Lower leg skin (tissue), 4 donors: ENCODE data around the gene RASL12. TPM values are rescaled to one million over a fixed set of nuclear protein-coding genes. Genes with fewer than 3 reads are reported as not detected.
A peak's percentile ranks its signal among the peaks of the same experiment; 100 is the strongest.
"Not testable (repeated sequence)": the region's sequence is repeated elsewhere in the genome, so short reads cannot be mapped to it uniquely, and the experiment has no call there.

Experiments used
- DNase-seq, 2 donors: peaks; one replicate each; pipeline ENCODE4 v3.0.0-alpha.2; 2019; ENCODE audit warnings: low spot score in 2 of 2
- H3K4me3 ChIP-seq: fragments of 200-600 bp; sonication (generic); 2 replicates; pipeline ENCODE4 v1.5.1; 2017; ENCODE audit warnings: mild to moderate bottlenecking, low read depth; ENCODE audit not compliant: poor library complexity, severe bottlenecking
- POLR2A ChIP-seq, 2 donors: fragments of 450-650 bp; IDR thresholded peaks; one replicate each; pipeline ENCODE4 v1.6.1; 2016 to 2017; ENCODE audit warnings: antibody characterized with exemption in 2 of 2, mild to moderate bottlenecking in 1 of 2, moderate library complexity in 1 of 2
- WGBS, 2 donors: methylation state at CpG; one replicate each; pipeline ENCODE4 v1.1.5; 2018; 5-methylcytosine and 5-hydroxymethylcytosine counted together
- intact Hi-C: fragments of 100-400 bp; cut with DNase I; formaldehyde crosslinking; loops from one replicate; pipeline ENCODE4 v1.15.0; 2023; ENCODE audit warnings: low total_unique reads
- total RNA-seq, 4 donors: library from RNA; depleted of rRNA; stranded (reverse); fragments of >200 nt; gene quantifications; one replicate each; pipeline ENCODE4 v1.1.0, GENCODE V29; 2016
- TF ChIP-seq, protein P1 (sequence below), 3 donors: fragments of 450-650 bp; IDR thresholded peaks; one replicate each; pipeline ENCODE4 v1.5.1; 2016; ENCODE audit warnings: antibody characterized with exemption in 3 of 3, mild to moderate bottlenecking in 3 of 3, moderate library complexity in 2 of 3

The RASL12 gene
- total RNA-seq, 4 donors from 2014 or later: 1.7 to 18.9 (median 7.7) TPM

- no peak for DNase-seq
- intact Hi-C loops: no loop called here
- TF ChIP-seq, protein P1, sequence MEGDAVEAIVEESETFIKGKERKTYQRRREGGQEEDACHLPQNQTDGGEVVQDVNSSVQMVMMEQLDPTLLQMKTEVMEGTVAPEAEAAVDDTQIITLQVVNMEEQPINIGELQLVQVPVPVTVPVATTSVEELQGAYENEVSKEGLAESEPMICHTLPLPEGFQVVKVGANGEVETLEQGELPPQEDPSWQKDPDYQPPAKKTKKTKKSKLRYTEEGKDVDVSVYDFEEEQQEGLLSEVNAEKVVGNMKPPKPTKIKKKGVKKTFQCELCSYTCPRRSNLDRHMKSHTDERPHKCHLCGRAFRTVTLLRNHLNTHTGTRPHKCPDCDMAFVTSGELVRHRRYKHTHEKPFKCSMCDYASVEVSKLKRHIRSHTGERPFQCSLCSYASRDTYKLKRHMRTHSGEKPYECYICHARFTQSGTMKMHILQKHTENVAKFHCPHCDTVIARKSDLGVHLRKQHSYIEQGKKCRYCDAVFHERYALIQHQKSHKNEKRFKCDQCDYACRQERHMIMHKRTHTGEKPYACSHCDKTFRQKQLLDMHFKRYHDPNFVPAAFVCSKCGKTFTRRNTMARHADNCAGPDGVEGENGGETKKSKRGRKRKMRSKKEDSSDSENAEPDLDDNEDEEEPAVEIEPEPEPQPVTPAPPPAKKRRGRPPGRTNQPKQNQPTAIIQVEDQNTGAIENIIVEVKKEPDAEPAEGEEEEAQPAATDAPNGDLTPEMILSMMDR (IDR thresholded peaks at IDR 0.05): no peak
- TF ChIP-seq POLR2A (IDR thresholded peaks at IDR 0.05): no peak
- no peak overlapping the region for H3K4me3 ChIP-seq
- 59 to 62% methylated on average over 10 of the region's 10 CpGs for WGBS, 2 donors
Observed at GRCh38 chr15:65028338-65028737, 39.5 kb downstream of the RASL12 start.

- no peak for DNase-seq
- H3K4me3 ChIP-seq: no peak overlapping the region
- intact Hi-C loops: no loop called here
- 88 to 89% methylated on average over 1 of the region's 1 CpG for WGBS, 2 donors
- no peak for TF ChIP-seq POLR2A (IDR thresholded peaks at IDR 0.05)
- TF ChIP-seq, protein P1 (IDR thresholded peaks at IDR 0.05): no peak
Observed at GRCh38 chr15:65027593-65027992, 40.2 kb downstream of the RASL12 start.

DNA sequence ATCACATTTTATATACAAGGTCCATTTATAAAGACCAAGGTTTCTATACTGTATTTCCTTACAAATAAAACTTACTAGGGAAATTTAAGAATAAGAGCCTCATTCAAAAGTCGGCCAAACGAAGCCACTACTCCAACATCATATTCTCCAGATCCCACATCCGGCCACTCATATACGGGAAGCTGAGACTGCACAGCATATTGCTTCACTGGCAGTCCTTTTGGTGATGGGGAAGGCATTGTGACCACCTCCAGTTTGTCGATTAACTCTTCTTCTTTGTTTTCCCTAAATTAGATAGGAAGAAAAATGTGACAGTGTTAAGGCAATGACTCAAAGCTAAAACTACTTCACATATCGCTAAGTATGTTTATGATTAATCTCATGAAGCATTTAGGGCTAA lies 41.0 kb downstream of the RASL12 start:
- no peak overlapping the region for H3K4me3 ChIP-seq
- DNase-seq: peak in 1 of 2 donors; percentile 39
- TF ChIP-seq, protein P1 (IDR thresholded peaks at IDR 0.05): no peak
- TF ChIP-seq POLR2A (IDR thresholded peaks at IDR 0.05): no peak
- intact Hi-C loops: no loop called here
- 86 to 90% methylated on average over 6 of the region's 6 CpGs for whole genome bisulfite sequencing, 2 donors

DNA sequence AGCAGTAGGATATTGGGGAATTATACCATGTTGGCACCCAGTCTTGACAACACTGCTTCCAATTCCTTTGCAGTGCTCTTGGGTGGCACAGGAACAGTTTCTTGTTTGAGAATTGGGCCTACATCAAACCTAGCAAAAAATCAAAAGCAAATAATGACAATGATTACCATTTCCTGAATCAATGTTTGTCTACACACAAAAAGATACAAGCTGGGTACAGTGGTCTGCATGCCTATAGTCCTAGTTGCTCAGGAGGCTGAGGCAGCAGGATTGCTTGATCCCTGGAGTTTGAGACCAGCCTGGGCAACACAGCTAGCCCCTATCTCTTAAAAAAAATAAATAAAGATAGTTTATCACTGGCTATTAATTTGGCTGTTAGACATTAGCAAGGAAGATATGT lies 46.3 kb downstream of the RASL12 start:
- no peak overlapping the region for H3K4me3 ChIP-seq
- TF ChIP-seq POLR2A (IDR thresholded peaks at IDR 0.05): no peak
- TF ChIP-seq, protein P1 (IDR thresholded peaks at IDR 0.05): no peak
- DNase-seq: peak in 1 of 2 donors; percentile 4
- intact Hi-C loops: no loop called here

DNA sequence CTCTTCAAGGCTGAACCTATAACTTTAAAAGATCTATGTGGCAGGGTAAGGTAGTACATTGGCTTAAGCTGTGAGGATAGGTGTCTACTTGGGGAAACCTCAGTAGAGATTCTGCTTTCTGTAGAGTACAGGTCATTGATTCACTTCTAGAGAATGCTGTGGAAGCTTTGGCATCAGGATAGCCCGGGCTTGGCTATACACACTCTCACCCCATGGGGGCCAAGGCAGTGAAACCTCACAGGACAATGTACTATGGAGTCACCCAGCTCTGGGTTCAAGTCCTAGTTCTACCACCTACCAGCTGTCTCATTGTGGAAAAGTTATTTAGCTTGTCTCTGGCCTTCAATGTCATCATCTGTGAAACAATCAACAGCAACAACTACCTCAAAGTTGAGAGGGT lies 47.4 kb downstream of the RASL12 start:
- 74 to 93% methylated on average over 1 of the region's 1 CpG for WGBS, 2 donors
- intact Hi-C loops: no loop called here
- DNase-seq: no peak
- H3K4me3 ChIP-seq: no peak overlapping the region
- TF ChIP-seq POLR2A (IDR thresholded peaks at IDR 0.05): no peak
- TF ChIP-seq, protein P1 (IDR thresholded peaks at IDR 0.05): no peak

DNA sequence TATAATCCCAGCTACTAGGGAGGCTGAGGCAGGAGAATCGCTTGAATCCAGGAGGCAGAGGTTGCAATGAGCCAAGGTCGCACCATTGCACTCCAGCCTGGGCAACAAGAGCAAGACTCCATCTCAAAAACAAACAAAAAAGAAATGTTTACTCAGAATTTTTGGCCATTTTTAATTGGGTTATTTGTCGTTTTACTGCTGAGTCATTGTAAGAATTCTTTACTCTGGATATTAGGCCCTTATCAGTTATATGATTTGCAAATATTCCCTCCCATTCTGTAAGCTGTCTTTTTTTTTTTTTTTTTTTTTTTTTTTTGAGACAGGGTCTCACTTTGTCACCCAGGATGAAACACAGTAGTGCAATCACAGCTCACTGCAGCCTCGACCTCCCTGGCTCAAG lies 56.6 kb downstream of the RASL12 start:
- intact Hi-C loops: not testable (repeated sequence)
- WGBS, 2 donors: 91 to 96% methylated on average over 4 of the region's 4 CpGs

More for the DNA sequence above, 56.6 kb downstream of the RASL12 start:
- H3K4me3 ChIP-seq: not testable (repeated sequence)
- DNase-seq: peak in 1 of 2 donors; percentile 14
